GM10266 (cell line): ENCODE data around the gene CCAR1.
"Not testable (repeated sequence)": the region's sequence is repeated elsewhere in the genome, so short reads cannot be mapped to it uniquely, and the experiment has no call there.

Experiments used
- DNase-seq: peaks from one replicate; pipeline ENCODE4 v3.0.0; 2012; ENCODE audit errors: extremely low spot score
- TF ChIP-seq, protein P1 (sequence below): IDR thresholded peaks from 2 replicates; pipeline ENCODE4 v1.5.1; 2012; ENCODE audit warnings: mild to moderate bottlenecking, low read depth; ENCODE audit not compliant: control insufficient read depth, insufficient read depth; ENCODE audit errors: missing control alignments

Gene CCAR1

GRCh38 chr10:68742397-68742796, 21.4 kb downstream of the CCAR1 start:
- TF ChIP-seq, protein P1, sequence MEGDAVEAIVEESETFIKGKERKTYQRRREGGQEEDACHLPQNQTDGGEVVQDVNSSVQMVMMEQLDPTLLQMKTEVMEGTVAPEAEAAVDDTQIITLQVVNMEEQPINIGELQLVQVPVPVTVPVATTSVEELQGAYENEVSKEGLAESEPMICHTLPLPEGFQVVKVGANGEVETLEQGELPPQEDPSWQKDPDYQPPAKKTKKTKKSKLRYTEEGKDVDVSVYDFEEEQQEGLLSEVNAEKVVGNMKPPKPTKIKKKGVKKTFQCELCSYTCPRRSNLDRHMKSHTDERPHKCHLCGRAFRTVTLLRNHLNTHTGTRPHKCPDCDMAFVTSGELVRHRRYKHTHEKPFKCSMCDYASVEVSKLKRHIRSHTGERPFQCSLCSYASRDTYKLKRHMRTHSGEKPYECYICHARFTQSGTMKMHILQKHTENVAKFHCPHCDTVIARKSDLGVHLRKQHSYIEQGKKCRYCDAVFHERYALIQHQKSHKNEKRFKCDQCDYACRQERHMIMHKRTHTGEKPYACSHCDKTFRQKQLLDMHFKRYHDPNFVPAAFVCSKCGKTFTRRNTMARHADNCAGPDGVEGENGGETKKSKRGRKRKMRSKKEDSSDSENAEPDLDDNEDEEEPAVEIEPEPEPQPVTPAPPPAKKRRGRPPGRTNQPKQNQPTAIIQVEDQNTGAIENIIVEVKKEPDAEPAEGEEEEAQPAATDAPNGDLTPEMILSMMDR = no peak
- no peak for DNase-seq

GRCh38 chr10:68752711-68753350, 31.8 kb downstream of the CCAR1 start:
- TF ChIP-seq, protein P1 = no peak

DNA sequence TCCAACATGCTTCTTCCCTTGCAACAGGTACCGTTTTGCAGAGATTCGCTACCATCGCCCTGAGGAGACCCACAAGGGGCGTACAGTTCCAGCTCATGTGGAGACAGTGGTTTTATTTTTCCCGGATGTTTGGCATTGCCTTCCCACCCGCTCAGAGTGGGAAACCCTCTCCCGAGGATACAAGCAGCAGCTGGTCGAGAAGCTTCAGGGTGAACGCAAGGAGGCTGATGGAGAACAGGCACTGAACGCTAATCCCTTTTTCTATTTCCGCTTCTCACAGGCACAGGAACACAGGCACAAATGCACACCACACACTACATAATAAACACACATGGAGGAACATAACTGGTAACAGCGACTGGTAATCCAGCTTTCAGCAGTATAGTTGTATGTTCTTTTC, 35.2 kb downstream of the CCAR1 start:
- TF ChIP-seq, protein P1 = no peak

More at GRCh38 chr10:68752711-68753350, 31.8 kb downstream of the CCAR1 start:
- DNase-seq = no peak

DNA sequence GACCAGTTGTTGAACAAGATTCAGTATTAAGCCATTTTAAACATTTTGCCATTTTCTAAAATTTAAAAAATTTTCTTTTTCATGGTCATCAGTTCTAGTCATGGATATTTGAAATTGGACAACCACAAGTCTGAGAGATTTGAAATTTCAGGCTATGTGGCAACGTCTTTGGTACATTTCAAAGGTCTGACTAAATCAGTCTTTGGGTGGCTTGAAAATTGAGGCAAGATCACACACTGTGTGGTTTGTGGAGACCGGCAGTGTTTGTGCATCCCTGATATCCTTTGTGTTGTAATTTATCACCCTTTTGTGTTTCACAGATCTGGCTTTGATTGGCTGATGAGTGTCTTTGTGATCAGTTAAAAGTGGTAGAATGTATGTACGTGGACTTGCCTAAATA, 35.7 kb downstream of the CCAR1 start:
- TF ChIP-seq, protein P1 = no peak
- DNase-seq = no peak

More for the DNA sequence above, 35.2 kb downstream of the CCAR1 start:
- DNase-seq = no peak

DNA sequence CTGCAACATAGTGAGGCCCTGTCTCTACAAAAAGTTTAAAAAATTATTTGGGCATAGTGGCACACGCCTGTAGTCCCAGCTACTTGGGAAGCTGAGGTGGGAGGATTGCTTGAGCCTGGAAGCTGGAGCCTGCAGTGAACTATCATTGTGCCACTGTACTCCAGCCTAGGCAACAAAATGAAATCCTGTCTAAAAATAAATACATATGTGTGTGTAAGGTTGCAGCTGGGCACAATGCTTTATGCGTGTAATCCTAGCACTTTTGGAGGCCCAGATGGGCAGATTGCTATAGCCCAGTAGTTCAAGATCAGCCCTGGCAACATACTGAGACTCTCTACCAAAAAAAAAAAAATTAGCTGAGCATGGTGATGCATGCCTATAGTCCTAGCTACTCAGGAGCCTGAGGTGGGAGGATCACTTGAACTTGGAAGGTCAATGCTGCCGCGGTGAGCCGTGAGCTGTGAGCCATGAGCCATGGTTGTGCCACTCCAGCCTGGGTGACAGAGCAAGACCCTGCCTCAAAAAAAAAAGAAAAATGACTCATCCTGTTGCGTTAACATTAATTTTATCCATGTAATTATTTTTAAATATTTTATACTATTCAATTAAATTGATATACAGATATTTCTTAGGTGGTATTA, 38.3 kb downstream of the CCAR1 start:
- TF ChIP-seq, protein P1 = no peak
- no peak for DNase-seq

GRCh38 chr10:68759967-68760366, 38.9 kb downstream of the CCAR1 start:
- DNase-seq = no peak

GRCh38 chr10:68767407-68767806, 46.4 kb downstream of the CCAR1 start:
- not testable (repeated sequence) for DNase-seq

More at GRCh38 chr10:68759967-68760366, 38.9 kb downstream of the CCAR1 start:
- TF ChIP-seq, protein P1 = no peak
